B cell (primary cell): ENCODE measurements around the gene DPYSL3.

Experiments
- CTCF ChIP-seq: fragments of 200-600 bp; IDR thresholded peaks from one replicate; pipeline ENCODE4 v1.8.0; 2022; ENCODE audit warnings: antibody characterized with exemption, mild to moderate bottlenecking
- EZH2 ChIP-seq: IDR thresholded peaks from 2 replicates; pipeline ENCODE4 v1.6.1; 2012; ENCODE audit warnings: borderline replicate concordance, low read depth, mild to moderate bottlenecking, moderate library complexity, low read length; ENCODE audit not compliant: insufficient read depth, poor library complexity, severe bottlenecking

GRCh38 chr5:147404706-147405105, 105.2 kb downstream of the DPYSL3 start:
- TF ChIP-seq CTCF (no peak), EZH2 (no peak)
